ENCODE measurements around the gene ACACB. TPM values are rescaled to one million over a fixed set of nuclear protein-coding genes. Genes with fewer than 3 reads are reported as not detected.

Gene ACACB
- polyA plus RNA-seq, 3 donors = 15.5 to 17.3 (median 15.6) TPM

DNA sequence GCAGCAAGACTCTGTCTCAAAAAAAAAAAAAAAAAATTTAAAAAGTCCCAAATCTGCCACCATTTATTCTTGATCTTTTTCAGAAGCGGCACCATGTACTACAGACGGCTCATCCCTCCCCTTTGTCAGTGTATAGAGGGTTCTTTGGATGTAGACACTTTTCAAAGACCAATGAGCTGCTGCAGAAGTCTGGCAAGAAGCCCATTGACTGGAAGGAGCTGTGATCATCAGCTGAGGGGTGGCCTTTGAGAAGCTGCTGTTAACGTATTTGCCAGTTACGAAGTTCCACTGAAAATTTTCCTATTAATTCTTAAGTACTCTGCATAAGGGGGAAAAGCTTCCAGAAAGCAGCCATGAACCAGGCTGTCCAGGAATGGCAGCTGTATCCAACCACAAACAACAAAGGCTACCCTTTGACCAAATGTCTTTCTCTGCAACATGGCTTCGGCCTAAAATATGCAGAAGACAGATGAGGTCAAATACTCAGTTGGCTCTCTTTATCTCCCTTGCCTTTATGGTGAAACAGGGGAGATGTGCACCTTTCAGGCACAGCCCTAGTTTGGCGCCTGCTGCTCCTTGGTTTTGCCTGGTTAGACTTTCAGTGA, 6.5 kb upstream of the ACACB start:
- DNase-seq (ENCODE audit: low read depth in 3 of 3, low spot score in 2 of 3) = no peak

DNA sequence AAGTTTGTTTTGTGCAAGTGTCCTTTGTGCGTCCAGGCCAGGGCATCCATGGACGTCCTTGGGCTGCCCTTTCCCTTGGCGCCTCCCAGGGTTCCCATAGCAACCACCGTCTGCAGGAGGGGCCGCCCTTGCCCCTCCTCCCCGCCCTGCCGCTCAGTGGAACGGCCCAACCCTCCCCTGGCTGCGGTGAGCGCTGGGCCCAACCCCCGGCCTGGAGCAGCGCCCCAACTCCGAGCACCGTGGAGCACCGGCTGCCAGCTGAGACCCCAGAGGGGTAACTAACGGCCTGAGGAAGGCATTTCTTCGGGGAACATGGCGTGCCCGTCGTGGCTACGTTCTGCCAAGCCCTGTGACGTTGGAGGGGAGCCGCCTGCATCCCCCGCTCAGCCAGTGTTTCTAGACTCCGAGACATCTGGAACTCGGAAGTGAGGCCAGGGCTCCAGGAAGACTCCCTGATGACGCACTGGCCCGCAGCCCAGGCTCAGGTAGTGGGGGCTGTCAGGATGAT, 5.3 kb upstream of the ACACB start:
- DNase-seq (ENCODE audit: low read depth in 3 of 3, low spot score in 2 of 3) = no peak

DNA sequence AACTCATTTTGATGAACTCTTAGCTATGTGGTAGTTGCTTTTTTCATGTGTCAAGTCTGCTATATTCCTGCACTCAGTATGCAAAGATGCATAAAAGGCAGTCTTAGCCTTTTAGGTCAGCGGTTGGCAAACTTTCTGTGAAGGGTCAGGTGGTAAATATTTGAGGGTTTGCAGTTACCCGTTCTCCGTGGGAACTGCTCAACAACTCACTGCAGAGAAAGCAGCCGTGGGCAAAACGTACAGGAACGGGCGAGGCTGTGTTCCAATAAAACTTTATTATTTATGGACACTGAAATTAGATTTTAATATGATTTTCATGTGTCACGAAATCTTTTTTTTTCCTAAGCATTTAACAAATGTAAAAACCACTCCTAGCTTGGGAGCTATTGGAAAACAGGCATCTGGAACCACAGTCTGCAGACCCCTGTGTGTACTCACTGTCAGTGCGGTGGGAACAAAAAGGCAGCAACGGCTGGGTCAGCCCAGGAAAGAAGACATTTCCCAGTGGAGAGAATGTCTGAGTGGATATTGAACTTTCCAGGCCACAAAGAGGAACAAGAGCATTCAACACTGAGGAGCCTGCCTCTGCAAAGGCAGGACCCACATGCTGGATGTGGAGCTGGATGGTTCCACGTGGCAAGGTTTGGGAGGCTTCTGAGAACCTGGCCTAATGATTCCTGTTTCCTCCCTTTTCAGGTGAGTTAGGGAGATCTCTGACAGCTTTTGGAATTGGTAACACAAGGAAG, 3.5 kb upstream of the ACACB start:
- DNase-seq (ENCODE audit: low read depth in 3 of 3, low spot score in 2 of 3) = no peak

DNA sequence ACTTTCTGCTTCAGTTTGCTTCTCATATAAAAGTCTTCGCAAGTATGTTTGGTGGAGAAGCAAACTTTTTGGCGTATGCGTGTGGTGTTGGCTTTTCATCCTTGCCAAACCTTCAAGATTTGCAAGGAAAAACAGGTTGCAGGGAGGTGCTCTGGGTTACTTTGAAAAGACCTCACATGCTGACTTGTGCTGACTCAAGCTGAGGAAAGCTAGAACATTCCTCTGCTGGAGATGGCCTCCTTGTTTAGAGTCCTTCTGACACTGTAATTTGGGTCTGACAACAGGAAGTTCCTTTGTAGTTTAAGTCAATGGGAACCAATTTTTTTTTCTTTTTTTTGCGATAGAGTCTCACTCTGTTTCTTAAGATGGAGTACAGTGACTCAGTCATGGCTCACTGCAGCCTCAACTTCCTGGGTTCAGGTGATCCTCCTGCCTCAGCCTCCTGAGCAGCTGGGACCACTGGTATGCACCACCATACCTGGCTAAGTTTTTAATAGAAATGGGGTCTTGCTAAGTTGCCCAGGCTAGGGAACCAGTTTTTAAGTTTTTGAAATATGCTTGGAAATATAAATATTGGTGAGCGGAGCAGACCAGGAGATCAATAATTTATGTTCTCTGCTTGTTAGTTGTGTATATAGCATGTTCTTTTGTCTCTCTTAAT, 2.6 kb upstream of the ACACB start:
- no peak for DNase-seq (ENCODE audit: low read depth in 3 of 3, low spot score in 2 of 3)

DNA sequence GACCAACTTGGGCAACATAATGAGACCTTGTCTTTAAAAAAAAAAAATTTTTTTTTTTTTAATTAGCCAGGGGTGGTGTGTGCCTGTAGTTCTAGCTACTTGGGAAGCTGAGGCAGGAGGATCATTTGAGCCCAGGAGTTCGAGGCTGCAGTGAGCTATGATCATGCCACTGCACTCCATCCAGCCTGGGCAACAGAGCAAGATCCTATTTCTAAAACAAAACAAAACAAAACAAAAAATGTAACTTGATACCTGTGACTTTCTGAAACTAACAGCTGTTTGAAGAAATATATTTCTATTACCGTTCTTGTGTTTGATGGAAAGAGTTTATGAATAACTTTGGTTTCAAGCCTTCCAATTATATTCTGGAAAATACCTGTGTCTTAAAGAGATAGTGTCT, 1.7 kb upstream of the ACACB start:
- no peak for DNase-seq (ENCODE audit: low read depth in 3 of 3, low spot score in 2 of 3)

DNA sequence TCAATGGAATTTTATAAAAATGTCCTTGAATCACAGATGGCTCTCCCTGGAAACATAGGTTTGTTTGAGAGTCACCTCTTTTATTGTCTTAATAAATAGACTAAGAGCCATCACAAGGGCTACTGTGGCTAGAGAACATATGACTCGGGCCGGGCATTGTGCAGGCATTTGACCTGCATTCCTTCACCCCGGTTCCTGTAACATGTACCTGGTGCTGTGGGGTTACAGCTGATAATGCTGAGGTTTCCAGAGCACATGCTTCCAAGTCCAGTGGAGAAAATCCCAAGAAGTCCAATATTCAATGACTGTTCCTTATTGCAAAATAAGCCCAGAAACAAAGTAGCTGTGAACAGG, 1.0 kb upstream of the ACACB start:
- no peak for DNase-seq (ENCODE audit: low read depth in 3 of 3, low spot score in 2 of 3)

DNA sequence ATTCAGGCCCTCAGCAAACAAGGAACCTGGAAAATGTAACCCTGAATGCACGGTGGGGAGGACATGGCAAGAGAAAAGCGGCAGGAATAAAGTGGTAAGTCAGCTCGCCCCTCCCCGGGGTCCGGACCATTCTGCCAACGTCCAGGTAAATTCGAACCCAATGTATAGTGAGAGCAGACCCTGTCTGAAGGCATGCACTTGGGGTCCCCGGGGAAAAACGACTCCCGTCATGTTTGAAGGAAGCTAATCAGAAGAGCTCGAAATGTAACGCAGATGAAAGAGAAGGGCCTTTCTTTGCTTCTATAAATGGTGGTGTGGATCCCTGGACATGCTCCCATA, 193 bp downstream of the ACACB start:
- DNase-seq (ENCODE audit: low read depth in 3 of 3, low spot score in 2 of 3) = no peak

DNA sequence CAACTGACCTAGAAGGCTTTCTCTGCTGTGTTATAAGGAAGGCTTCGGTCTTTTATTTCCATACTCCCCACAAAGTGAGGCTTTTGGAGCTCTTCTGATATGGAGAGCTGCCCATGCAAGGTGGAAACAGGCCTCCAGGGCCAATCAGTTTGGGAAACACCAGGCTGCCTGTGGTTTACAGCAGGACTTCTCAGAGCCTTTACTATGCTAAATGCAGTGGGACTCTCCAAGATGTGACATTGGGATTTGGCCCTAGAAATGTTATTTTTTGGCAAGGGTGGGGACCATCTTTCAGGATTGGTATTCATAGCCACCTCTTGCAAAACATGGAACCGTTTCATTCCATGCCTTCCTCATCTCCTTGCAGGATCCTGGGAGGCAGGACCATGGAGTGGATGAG, 3.7 kb downstream of the ACACB start:
- no peak for DNase-seq (ENCODE audit: low read depth in 3 of 3, low spot score in 2 of 3)

DNA sequence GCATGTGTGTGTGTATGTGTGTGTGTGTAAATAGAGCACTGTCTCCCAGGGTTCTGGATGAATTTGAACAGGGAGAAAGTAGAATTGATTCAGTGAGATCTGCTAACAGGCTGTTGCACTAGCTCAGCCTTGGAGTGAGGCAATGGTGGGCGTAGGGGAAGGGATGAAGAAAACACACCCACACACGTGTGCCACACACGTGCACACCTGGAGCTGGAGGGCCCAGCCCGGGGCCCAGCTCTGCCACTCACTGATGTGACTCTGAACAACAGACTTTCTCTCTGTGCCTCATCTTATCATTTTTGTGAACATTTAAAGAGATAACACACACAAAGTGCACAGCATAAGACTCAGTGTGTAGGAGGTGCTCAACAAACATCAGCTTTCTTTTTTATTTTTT, 4.2 kb downstream of the ACACB start:
- no peak for DNase-seq (ENCODE audit: low read depth in 3 of 3, low spot score in 2 of 3)

DNA sequence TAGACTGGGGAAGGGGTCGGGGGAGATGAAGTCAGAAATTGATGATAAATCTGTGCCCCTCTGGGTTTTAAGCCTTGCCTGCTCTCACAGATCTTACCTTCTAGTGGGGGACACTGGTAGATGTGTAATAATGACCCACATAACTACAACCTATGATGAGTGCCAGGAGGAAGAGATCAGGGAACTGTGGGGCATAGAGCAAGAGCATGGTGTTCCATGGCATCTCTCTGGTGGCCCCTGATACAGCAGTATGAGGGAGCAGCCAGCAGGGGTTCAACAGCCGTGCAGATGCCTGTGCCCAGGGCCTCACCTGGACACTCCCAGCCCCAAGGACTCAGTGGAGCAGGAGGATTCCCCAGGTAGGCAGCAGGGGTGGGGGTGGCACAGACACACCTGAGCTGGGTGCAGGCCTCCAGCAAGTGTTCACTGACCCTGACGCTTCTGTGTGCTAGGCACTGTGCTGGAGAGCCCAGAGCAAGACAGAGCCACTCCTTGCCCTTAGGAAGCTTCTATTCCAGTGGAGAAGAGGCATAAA, 5.0 kb downstream of the ACACB start:
- no peak for DNase-seq (ENCODE audit: low read depth in 3 of 3, low spot score in 2 of 3)

DNA sequence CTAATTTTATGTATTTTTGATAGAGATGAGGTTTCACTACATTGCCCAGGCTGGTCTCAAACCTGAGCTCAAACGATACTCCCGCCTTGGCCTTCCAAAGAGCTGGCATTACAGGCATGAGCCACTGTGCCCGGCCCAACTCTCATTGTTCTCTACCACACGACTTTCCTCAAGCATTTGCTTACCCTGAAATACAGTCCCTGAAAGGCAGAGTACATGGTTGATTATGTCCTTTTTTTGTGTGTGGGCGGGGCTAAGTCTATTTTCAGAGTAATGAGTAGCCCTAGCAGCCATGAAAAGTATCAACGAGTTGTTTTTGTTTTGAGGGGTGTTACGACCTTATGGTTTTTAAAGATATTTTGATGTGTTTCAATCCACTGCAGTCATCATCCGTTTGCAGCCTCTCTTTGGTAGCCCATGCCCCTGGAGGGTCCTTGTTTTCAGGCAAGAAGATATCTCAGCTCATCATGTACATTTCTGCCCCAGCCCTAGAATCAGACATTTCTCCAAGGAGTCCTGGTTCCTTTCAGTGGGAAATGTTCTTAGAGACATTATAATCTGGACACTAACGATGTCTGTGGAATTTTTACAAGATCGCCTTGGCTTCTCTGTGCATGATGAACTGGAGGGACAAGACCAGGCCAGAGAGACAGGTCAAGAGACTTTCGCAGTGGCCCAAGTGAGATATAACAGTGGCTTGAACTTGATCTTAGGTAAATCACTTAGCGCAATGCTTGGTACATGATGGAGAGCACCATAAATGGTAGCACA, 8.7 kb downstream of the ACACB start:
- DNase-seq (ENCODE audit: low read depth in 3 of 3, low spot score in 2 of 3) = no peak

DNA sequence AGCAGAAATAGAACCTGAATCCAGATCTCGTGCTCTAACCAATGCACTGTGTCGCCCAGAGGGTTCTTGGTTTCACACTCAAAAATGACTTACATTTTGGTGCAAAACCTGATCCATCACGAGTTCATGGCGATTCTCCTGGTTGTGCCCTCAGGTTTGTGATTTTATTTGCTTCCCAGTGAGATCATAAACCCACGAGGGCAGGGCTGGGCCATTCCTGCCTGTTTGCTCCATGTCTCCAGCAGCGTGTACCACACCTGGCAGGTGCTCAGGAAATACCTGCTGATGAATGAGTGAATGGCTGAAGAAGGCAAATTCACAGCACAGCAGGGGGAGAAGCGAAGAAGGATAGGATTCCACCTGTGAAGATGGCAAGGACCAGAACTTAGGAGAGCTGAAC, 9.4 kb downstream of the ACACB start:
- no peak for DNase-seq (ENCODE audit: low read depth in 3 of 3, low spot score in 2 of 3)

DNA sequence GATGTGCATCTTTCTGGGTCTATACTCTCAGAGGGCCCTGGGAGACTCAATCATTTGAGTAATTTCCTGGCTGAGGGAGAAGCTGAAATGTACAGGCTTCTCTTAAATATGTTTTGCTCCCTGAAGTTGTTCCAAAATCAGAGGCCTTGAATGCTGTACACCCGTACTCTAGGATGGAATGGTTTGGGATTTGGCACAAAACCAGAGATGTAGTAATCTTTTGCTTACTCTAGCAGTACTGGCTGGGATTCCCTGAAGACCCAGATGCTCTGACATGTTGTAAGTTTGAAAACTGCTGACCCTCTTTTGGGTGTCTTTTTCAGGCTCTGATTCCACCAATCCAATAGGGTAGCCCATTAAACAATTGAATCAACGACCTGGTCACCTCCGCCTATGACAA, 10.4 kb downstream of the ACACB start:
- no peak for DNase-seq (ENCODE audit: low read depth in 3 of 3, low spot score in 2 of 3)

DNA sequence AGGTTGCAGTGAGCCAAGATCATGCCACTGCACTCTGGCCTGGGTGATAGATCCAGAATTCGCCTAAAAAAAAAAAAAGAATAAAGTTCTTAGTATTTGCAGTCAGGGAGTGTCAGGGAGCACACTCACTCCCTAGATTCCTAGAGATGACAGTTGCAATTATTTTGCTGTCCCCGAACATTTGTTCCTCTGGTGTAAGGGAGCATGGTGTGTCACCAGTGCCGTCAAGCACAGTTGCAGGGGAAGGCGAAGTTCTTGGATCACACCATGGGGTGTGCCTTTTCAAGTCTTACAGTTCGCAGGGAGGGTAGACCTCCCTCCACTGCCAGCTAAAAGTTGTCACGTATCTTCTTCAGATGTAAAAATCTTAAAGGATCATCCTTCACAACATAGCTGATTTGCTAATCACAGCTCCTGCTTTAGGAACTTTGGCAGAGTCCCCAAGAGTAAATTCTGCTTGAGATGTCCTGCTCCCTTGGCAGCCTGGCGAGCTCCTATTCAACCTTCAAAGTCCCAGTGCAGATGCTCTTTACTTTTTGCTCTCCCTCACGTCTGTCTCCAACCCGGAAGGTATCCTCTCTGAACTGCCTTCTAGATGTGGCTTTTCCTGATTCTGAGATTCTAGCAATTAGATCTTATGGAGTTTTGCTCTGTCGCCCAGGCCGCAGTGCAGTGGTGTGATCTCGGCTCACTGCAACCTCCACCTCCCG, 11.3 kb downstream of the ACACB start:
- no peak for DNase-seq (ENCODE audit: low read depth in 3 of 3, low spot score in 2 of 3)

DNA sequence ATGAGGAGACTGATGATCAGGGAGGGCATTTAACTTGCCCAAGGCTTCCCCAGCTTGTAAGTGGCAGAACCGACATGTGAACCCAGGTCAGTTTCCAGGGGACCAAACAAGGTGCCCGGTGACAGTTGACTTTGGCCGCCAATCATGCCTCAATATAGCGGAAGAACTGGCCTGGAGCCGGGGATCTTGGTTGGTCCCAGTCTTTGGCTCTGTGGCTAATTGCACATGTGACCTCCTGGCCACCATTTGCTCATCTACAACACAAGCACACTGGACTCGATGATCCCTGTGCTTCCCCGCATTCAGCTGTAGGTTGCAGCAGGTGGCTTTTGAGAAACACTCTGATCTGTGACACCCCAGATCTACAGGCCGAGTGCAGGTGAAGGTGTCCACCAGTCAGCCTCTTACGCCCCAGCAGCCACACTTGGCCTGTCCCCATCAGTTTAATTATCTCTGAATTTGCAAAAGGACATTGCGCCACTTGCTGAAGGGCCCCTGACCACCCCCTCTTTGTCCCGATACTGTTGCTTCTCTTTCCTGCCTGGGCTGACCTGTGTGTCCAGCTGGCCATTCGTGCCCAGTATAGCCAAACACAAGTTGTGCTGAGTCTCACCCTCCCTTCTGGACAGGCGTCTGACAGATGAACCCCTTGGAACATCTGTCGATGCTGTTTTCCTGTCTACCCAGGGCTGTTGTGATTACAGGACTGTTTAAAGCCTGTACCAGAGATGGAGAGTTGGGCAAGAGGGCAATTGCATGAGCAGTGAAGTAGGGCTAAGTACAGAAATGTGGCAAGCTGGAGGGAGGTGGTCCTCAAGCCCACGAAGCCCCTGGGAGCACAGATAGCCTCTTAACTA, 14.1 kb downstream of the ACACB start:
- no peak for DNase-seq (ENCODE audit: low read depth in 3 of 3, low spot score in 2 of 3)

DNA sequence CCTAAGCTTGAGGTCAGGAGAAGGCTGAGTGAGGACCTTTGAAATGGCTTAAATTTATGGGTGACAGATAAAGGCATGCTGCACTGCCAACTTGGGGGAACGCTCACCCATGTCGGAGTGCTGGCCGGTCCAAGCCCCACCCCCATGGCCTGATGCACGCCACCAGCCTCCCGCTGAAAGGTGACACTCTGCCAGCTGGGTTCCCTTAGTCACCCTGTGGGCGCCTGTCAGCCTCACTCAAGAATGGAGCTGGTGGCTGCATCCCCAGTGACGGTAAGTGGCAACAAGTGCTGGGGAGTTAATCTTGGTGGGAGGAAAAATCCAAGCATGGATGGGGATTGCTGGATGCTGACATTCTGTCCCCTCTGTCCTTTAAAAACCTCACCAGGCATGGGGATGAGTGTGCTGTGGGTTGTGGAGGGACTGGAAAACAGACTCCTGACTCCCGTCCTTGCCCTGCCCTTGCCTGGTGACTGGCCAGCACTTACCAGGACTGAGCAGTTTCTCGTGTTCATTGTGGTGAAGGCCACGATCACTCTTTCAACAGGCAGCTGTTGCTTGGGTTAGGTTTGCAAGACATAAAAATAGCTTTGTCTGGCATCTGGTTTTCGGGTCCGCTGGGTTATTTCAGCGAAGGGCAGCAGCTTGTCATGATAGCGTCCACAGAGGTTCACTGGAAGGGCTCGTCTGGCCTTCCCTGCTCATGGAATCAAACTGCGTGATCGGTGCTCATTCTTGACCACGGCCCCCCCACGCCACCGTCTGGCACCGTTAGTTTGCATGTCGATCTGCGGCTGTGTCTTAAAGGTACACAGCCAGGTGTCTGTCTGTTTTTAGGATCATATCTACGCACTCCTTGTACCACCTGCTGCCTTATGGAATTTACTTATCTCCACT, 15.0 kb downstream of the ACACB start:
- DNase-seq (ENCODE audit: low read depth in 3 of 3, low spot score in 2 of 3) = peak in 1 of 3 donors; percentile 47

DNA sequence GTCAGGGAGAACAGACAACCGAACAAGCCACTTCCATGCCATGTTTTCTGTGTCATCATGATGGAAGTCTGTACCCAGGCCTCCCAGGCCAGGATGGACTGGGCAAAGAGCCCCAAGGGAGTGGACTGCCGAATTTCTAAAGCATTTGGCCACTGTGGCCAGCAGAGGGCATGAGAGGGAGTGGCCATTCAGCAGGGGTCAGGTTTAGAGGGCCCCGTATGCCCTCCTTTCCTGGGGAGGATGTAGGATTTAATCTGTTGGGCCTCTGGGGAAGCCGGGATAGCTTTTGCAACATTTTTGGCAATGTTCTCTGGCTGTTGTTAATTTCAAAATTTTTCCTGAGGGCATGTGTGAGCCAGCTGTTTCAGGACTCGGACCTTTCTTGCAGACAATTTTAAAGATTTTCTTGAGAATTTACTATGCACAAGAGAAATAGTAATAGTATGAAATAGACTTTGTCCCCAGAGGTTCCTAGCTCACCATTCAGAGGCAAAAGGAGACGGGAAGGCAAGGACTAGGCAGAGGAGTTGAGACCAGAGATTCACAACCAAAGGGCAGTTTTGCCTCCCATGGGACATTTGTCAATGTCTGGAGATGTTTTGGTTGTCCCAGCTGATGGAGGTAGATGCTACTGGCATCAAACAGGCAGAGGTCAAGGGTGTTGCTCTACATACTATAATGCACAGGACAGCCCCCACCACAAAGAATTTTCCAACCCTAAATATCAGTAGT, 18.0 kb downstream of the ACACB start:
- no peak for DNase-seq (ENCODE audit: low read depth in 3 of 3, low spot score in 2 of 3)

DNA sequence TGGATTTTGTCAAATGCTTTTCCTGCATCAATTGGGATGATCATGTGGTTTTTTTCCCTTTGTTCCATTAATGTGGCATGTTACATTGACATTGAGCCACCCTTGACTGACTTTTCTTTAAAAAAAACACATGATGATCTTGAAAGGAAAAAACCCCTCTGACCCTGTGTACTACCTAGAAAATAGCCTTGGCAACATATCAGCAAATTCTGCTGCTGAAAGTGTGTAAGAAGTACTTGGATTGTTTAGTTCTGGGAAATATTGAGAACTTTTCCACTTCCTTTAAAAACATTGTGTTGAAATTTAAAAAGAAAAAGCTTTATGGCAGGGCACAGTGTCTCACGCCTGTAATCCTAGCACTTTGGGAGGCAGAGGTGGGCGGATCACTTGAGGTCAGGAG, 20.7 kb downstream of the ACACB start:
- no peak for DNase-seq (ENCODE audit: low read depth in 3 of 3, low spot score in 2 of 3)

Measured in right renal cortex interstitium (tissue), 3 donors.